Astrocyte (in vitro differentiated cells and primary cell): ENCODE results near the gene PLEKHH3. TPM values are rescaled to one million over a fixed set of nuclear protein-coding genes. Genes with fewer than 3 reads are reported as not detected.

Source experiments
- DNase-seq: peaks from one replicate; pipeline ENCODE4 v3.0.0-alpha.2; 2010; ENCODE audit warnings: low read depth
- FAIRE-seq: peaks from 2 replicates; lab custom pipeline; 2011; peaks lifted over from hg19 to GRCh38; lab: Jason Lieb, UNC
- H2AFZ ChIP-seq: 2 replicates; pipeline ENCODE4 v1.6.0; 2012; ENCODE audit warnings: low read depth, low read length, inconsistent platforms
- H3K27ac ChIP-seq: 2 replicates; pipeline ENCODE4 v1.5.1; 2011; ENCODE audit warnings: low read depth, low read length, inconsistent platforms
- H3K27me3 ChIP-seq: 2 replicates; pipeline ENCODE4 v1.6.0; 2011; ENCODE audit warnings: low read length, inconsistent platforms; ENCODE audit not compliant: insufficient read depth
- H3K36me3 ChIP-seq: 2 replicates; pipeline ENCODE4 v1.5.1; 2011; ENCODE audit warnings: low read length, inconsistent platforms; ENCODE audit not compliant: insufficient read depth
- H3K4me1 ChIP-seq: 2 replicates; pipeline ENCODE4 v1.5.1; 2011; ENCODE audit warnings: low read length, inconsistent platforms; ENCODE audit not compliant: insufficient read depth
- H3K4me2 ChIP-seq: 2 replicates; pipeline ENCODE4 v1.6.0; 2012; ENCODE audit warnings: low read length, inconsistent platforms
- H3K4me3 ChIP-seq: 2 replicates; pipeline ENCODE4 v1.5.1; 2011; ENCODE audit warnings: low read depth, mild to moderate bottlenecking, low read length, inconsistent platforms; ENCODE audit not compliant: insufficient read depth
- H3K79me2 ChIP-seq: 2 replicates; pipeline ENCODE4 v1.6.0; 2012; ENCODE audit warnings: mild to moderate bottlenecking, low read length, inconsistent platforms; ENCODE audit not compliant: insufficient read depth
- H3K9ac ChIP-seq: 2 replicates; pipeline ENCODE4 v1.6.0; 2012; ENCODE audit warnings: mild to moderate bottlenecking, low read length, inconsistent platforms
- H3K9me3 ChIP-seq: 2 replicates; pipeline ENCODE4 v1.5.1; 2012; ENCODE audit warnings: low read depth, mild to moderate bottlenecking, low read length, inconsistent platforms; ENCODE audit not compliant: insufficient read depth
- H4K20me1 ChIP-seq: 2 replicates; pipeline ENCODE4 v1.6.0; 2012; ENCODE audit warnings: low read length, inconsistent platforms; ENCODE audit not compliant: insufficient read depth
- H3K27ac Mint-ChIP-seq: one replicate; pipeline ENCODE4 v1.8.0; 2021; ENCODE audit warnings: mild to moderate bottlenecking, mixed read lengths; ENCODE audit not compliant: unreplicated experiment
- H3K27me3 Mint-ChIP-seq: one replicate; pipeline ENCODE4 v1.8.0; 2021; ENCODE audit warnings: low read depth, mixed read lengths; ENCODE audit not compliant: unreplicated experiment
- H3K36me3 Mint-ChIP-seq: one replicate; pipeline ENCODE4 v1.8.0; 2021; ENCODE audit warnings: low read depth, mixed read lengths; ENCODE audit not compliant: unreplicated experiment
- H3K4me1 Mint-ChIP-seq: one replicate; pipeline ENCODE4 v1.8.0; 2021; ENCODE audit warnings: low read depth, mixed read lengths; ENCODE audit not compliant: unreplicated experiment
- H3K4me3 Mint-ChIP-seq: one replicate; pipeline ENCODE4 v1.8.0; 2021; ENCODE audit warnings: mild to moderate bottlenecking, moderate library complexity, mixed read lengths; ENCODE audit not compliant: unreplicated experiment
- H3K9me3 Mint-ChIP-seq: one replicate; pipeline ENCODE4 v1.8.0; 2021; ENCODE audit warnings: mild to moderate bottlenecking, mixed read lengths; ENCODE audit not compliant: unreplicated experiment
- EZH2 ChIP-seq: IDR thresholded peaks from 2 replicates; pipeline ENCODE4 v1.6.1; 2012; ENCODE audit warnings: mild to moderate bottlenecking, low read length, inconsistent platforms; ENCODE audit not compliant: insufficient read depth
- total RNA-seq: library from RNA; stranded (reverse); gene quantifications from 2 replicates; pipeline ENCODE4 v1.2.1, GENCODE V29; 2021
- TF ChIP-seq, protein P1 (sequence below): IDR thresholded peaks from 2 replicates; pipeline ENCODE4 v1.5.1; 2011; ENCODE audit warnings: low read depth, mild to moderate bottlenecking, inconsistent platforms, low read length, moderate library complexity; ENCODE audit not compliant: insufficient read depth

PLEKHH3 gene
- total RNA-seq, 1 donor from 2014 or later: 14.5 TPM

DNA sequence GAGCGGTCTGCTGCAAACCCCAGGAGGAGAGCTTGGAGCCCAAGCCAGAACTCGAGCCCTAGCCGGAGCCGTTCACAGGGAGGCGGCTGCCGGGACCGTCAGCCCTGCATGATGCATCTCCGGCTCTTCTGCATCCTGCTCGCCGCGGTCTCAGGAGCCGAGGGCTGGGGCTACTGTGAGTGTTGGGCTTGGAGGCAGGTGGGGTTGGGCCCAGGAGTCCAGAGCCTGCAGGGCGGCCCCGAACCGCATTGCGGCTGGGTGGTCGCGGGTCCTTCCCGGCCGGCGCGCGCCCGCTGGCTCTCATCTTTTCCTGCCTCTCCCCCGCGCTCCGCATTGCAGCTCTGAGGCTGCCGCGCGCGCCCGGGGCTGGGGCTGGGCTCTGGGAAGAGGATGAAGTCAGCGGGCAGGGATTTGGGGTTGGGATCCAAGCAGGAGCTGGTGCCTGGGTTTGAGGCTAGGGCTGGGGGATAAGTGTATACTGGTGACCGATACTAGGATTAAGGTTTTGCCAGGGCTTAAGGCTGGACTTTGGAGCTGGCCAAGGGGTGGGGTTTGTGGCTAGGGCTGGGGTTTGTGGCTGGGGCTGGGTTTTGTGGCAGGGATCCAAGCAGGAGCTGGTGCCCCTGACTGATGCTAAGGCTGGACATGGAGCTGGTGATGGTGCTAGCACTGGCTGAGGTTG, 6.1 kb upstream of the PLEKHH3 start:
- TF ChIP-seq, protein P1, sequence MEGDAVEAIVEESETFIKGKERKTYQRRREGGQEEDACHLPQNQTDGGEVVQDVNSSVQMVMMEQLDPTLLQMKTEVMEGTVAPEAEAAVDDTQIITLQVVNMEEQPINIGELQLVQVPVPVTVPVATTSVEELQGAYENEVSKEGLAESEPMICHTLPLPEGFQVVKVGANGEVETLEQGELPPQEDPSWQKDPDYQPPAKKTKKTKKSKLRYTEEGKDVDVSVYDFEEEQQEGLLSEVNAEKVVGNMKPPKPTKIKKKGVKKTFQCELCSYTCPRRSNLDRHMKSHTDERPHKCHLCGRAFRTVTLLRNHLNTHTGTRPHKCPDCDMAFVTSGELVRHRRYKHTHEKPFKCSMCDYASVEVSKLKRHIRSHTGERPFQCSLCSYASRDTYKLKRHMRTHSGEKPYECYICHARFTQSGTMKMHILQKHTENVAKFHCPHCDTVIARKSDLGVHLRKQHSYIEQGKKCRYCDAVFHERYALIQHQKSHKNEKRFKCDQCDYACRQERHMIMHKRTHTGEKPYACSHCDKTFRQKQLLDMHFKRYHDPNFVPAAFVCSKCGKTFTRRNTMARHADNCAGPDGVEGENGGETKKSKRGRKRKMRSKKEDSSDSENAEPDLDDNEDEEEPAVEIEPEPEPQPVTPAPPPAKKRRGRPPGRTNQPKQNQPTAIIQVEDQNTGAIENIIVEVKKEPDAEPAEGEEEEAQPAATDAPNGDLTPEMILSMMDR: no peak
- no peak for TF ChIP-seq EZH2
- Mint-ChIP-seq H3K27ac (peak overlapping the region; percentile 69), H3K4me3 (peak overlapping the region; percentile 85), H3K4me1 (peaks cover 15% of the 10 kb centered on the region), H3K36me3 (peaks cover 6% of the 10 kb centered on the region), H3K27me3 (peaks cover 9% of the 10 kb centered on the region), H3K9me3 (no peaks in the 10 kb centered on the region)
- DNase-seq (peak; percentile 55), FAIRE-seq (no peak)
- Histone ChIP-seq H3K4me2 (peak overlapping the region; percentile 92), H3K27ac (no peak overlapping the region), H3K27me3 (peaks cover 29% of the 10 kb centered on the region), H3K4me3 (peak overlapping the region; percentile 62), H3K9me3 (peaks cover 9% of the 10 kb centered on the region), H2AFZ (peak overlapping the region; percentile 81), H3K36me3 (no peaks in the 10 kb centered on the region), H3K4me1 (peaks cover 35% of the 10 kb centered on the region), H3K79me2 (no peaks in the 10 kb centered on the region), H4K20me1 (peaks cover 12% of the 10 kb centered on the region), H3K9ac (peak overlapping the region; percentile 64)

DNA sequence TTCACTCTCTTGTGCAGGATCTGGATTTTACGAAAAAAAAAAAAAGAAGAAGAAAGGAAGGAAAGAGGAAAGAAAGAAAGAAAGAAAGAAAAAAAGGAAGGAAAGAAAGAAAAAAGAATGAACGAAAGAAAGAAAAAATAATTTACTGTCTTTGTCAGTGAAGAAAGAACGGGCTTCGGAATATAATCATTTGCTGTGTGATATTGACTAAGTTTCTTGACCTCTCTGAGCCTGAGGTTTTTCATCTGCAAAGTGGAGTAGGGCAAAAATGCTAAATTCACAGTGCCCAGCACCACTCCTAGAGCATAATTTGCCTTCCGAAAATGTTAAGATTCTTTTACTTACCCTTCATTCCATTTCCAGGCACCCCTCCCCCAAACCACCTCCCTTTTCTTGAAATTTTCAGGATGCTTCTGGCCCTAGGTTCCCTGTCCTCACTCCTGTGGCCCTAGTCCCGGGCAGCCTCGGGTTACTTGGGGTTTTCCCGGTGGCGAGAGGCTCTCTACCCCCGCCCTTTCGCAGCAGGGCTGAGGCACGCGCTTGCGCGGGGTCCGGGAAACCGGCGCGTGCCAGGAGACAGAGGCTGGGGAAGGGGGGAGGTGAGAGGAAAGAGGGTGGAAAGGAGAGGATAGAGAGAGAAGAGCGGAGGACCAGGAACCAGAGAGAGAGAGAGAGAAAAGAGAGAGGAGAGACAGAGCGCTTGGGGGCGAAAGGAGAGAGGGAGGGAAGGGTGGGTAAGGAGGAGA, 5.4 kb upstream of the PLEKHH3 start, which contains the start of gene CNTNAP1:
TSS of gene CNTNAP1 (plus strand) at position 556 of the 746 bp plus-strand sequence. CDS start 299 bp downstream, outside the sequence.
- H3K27ac ChIP-seq: no peak within 1 kb of the TSS
- peak within 1 kb of the TSS; percentile 81 for H2AFZ ChIP-seq
- H4K20me1 ChIP-seq: peaks cover 12% of the 10 kb centered on the region
- Mint-ChIP-seq H3K9me3 (no peaks in the 10 kb centered on the region), H3K4me3 (peak within 1 kb of the TSS; percentile 85), H3K36me3 (peaks cover 4% of the 10 kb centered on the region), H3K27me3 (peaks cover 9% of the 10 kb centered on the region), H3K4me1 (peaks cover 15% of the 10 kb centered on the region), H3K27ac (peak within 1 kb of the TSS; percentile 83)
- H3K4me3 ChIP-seq: peak within 1 kb of the TSS; percentile 62
- H3K4me2 ChIP-seq: peak within 1 kb of the TSS; percentile 92
- peaks cover 24% of the 10 kb centered on the region for H3K27me3 ChIP-seq
- H3K36me3 ChIP-seq: no peaks in the 10 kb centered on the region
- no peaks in the 10 kb centered on the region for H3K79me2 ChIP-seq
- FAIRE-seq: no peak
- peak; percentile 64 for DNase-seq
- no peak for TF ChIP-seq EZH2
- TF ChIP-seq, protein P1: no peak
- peaks cover 42% of the 10 kb centered on the region for H3K4me1 ChIP-seq
- H3K9ac ChIP-seq: peak within 1 kb of the TSS; percentile 64
- H3K9me3 ChIP-seq: peaks cover 9% of the 10 kb centered on the region
